GM21515 (cell line): ENCODE measurements around the gene PPP1R11.
"Not testable (repeated sequence)": the region's sequence is repeated elsewhere in the genome, so short reads cannot be mapped to it uniquely, and the experiment has no call there.

Source experiments
- ATAC-seq: cut with Tn5 transposase; IDR thresholded peaks from one replicate; pipeline ENCODE4 v1.9.1; 2021; ENCODE audit not compliant: unreplicated experiment

PPP1R11 gene, protein sequence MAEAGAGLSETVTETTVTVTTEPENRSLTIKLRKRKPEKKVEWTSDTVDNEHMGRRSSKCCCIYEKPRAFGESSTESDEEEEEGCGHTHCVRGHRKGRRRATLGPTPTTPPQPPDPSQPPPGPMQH

DNA sequence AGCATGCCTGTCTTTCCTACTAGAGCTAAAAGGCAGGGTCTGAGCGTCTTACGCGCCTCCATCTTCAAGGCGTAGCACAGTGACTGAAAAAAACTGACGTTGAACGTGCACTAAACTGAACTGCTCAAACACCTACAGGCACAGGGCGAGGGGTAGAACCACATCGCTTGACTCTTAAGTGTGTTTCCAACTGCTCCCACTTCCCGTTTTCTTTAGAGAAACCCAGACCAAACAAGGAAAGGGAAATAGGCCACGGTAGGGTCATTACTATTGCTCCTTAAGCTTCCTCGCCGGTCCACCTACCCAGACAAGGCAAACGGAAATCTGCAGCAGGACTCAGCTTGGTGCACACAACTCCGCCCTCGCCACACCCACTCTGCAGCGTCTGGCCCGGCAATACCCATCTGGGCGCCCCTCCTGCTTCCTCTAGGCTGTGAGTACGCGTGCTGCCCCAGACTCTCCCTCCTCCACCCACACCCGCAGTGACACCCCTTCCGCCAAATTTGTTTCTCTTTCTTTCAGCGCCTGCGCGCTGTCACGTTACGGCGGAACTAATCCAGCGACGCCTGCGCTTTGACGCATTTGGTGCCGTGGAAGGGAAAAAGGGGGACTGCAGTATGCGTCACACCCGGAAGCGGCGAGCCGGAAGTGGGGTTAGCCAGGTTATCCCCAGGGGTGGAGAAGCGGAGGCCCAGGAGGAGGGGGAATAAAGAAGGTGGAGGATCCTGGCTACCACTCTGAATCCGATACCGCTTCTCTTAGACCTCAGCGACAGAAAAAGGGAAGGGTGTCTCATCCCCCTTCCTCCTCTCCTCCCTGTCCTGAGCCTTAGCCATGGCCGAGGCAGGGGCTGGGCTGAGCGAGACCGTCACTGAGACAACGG, at the start of gene PPP1R11:
PPP1R11 (plus strand) TSS at position 622 of the 883 bp plus-strand sequence; CDS start at position 835, 213 bp downstream.
- peak; percentile 93 for ATAC-seq

DNA sequence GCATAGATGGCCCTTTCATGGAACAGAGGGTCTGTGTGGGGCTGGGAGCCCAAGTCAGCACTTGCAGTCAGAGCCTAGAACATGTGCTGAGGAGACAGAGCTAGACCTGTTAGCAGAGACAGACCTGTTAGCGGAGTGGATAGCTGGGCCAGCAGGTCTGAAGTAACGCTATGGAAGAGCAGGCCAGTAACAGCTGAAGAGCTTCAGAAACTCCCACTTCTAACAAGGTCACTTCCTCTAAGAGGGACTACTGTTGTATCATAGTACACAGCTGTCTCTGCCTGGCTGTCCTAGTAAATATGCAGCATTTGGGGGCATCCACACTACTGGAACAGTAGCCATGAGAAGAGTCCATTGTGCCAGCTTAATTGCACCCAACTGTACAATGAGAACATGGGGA, 47.2 kb upstream of the PPP1R11 start:
- no peak for ATAC-seq

DNA sequence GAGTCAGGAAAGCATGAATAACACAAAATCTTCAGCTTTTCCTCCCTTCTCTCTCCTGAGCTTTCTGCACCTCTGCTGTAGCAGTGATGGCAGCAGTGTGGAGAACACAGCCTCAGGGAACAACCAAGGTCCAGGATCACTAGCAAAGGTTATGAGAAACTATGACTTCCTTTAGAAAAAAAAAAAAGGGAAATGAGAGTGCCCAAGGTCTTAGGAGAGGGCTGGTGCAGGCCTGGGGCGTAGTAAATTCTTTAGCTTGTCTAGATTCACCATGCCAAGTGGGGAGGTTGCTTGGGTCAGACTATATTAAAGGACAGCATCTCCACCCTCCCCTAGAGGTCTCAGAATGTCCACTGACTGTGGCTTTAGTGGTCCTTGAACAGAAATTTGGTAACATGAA, 46.4 kb upstream of the PPP1R11 start:
- no peak for ATAC-seq

DNA sequence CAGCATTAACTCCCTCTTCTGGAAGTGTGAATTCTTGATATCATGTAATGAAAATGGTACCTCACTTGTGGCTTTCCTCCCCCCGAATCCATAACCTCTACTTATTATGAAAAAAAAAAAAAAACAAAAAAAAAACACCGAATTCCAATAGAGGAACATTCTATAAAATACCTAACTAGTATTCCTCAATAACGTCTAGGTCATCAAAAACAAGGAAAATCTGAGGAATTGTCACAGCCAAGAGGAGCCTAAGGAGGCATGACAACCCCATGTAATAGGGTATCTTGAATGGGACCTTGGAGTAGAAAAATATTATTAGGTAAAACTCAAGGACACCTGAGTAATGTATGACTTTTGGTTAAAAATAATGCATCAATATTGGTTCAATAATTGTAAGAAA, 44.8 kb upstream of the PPP1R11 start:
- no peak for ATAC-seq

DNA sequence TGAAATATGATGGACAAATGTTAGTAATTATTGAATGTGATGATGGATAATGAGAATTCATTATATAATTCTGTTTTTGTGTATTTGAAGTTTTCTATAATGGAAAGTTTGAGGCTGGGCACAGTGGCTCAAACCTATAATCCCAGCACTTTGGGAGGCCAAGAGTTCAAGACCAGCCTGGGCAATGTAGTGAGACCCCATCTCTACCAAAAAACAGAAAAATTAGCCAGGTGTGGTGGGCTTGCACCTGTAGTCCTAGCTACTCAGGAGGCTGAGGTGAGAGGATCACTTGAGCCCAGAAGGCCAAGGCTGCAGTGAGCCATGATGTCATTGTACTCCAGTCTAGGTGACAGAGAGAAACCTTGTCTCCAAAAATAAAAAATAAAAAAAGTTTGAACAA, 44.3 kb upstream of the PPP1R11 start:
- ATAC-seq: not testable (repeated sequence)

DNA sequence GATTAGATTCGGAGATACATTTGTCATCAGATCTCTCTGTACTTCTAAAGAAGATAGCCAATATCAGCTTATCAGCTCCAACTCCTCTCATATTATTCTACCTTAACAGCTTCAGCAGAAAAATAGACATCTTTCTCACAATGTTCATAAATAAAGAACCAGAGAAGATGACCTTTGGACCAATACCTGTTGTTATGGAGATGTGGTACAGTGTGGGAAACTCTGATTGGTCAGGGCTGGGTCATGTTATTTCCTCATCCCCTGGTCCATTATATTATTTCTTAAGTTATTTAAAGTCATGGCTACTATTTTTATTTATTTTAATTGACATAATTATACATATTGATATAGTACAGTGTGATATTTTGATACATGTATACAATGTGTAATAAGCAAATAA, 41.8 kb upstream of the PPP1R11 start:
- no peak for ATAC-seq

DNA sequence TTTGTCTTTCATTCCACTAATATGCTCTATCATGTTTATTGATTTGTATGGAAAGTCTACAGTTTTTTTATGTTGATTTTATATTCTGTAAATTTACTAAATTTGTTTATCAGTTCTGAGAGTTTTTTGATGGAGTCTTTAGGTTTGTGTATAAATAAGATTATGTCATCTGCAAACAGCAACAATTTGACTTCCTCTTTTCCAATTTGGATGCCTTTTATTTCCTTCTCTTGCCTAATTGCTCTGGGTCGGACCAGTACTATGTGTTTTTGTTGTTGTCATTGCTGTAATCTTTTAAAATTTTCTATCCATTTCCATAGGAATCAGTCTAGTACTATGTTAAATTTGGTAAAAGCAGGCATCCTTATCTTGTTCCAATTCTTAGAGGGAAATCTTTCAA, 37.4 kb upstream of the PPP1R11 start:
- no peak for ATAC-seq

DNA sequence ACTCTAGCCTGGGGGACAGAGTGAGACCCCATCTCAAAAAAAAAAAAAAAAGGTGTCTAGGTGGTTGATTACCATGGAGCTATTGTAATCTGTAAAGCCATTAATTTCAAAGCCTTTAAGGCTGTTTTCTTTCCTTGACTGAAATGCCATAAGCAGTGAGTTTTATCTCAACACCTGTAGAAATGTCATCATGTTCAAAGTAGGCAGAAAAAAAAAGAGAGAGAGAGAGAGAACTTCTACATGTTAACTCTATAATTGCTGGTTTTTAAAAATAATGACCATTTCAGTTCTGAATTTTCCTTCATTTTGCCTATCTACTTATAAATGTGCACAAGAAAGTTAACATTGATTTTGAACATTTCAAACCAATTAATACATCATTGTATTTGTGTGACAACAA, 35.6 kb upstream of the PPP1R11 start:
- no peak for ATAC-seq

DNA sequence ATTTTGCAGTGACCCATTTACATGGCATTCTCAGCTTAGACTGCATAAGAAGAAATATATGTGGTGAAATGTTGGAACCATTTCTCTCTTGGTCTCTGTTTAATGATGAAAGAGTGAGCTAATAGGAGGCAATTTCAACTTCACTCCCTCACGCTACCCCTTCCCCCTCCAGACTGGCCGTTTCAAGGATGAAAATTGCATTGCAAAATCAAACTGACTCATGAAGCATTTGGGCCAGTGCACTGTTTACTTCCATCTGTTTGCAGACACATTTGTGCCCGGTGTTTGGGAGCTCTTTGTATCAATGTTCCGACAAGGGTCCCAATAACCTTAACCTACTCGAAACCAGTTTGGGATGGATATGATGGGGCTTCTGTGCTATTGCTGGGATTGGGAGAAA, 33.6 kb upstream of the PPP1R11 start:
- not testable (repeated sequence) for ATAC-seq

DNA sequence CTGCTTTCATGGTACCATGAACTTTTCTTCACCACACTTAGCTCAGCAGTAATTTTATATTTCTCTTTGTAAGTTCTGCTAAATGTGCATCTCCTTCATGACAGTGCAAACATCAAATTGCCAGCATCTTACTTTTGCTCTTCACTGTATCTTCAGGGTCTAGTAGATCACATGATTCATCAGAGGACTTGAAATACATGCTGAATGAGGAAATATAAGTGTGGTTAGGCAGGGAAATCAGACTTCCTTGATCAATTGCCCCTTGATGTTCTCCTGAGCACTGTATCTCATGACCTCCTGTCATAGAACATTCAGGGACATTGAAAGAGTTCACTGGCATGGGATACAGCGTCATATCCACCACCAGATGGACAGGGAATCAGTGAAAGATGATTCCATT, 31.2 kb upstream of the PPP1R11 start:
- ATAC-seq: no peak

DNA sequence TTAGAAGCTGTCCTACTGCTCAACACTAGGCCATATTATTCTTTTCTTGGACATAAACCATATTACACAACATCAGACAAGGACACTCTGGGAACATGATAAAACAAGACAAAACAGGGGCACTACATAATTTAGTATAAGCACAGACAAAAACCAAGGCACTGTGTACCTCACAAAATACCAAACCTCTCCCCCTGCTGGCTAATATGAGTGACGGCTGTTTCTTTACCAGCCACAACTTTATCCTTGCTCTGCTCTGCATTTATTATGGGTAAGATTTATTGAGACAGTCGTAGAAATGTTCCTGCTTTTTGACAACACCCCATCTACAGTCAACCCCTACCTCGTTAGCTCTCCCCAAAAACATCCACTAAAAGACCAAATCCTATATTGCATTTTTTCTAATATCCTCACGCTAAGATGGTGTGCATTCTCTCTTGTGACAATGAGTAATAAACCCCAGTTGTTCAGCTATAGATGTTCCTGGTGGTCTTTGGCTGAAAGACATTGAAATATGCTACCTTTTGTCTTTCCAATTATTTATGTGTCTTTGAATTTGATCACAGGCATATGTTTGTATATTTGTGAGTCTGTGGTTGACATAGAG, 29.7 kb upstream of the PPP1R11 start:
- ATAC-seq: no peak

DNA sequence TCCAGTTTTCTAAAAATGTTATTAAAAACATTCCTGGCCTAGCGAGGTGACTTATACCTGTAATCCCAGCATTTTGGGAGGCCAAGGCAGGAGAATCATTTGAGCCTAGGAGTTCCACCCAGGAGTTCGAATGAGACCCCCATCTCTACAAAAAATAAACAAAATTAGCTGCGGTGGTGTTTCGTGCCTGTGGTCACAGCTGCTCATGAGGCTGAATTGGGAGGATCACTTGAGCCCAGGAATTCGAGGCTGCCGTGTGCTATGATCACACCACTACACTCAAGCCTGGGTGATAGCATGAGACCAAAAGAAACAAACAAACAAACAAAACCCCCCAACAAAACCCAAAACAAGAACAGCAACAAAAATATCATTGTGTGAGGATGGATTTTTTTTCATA, 25.8 kb upstream of the PPP1R11 start:
- ATAC-seq: no peak

DNA sequence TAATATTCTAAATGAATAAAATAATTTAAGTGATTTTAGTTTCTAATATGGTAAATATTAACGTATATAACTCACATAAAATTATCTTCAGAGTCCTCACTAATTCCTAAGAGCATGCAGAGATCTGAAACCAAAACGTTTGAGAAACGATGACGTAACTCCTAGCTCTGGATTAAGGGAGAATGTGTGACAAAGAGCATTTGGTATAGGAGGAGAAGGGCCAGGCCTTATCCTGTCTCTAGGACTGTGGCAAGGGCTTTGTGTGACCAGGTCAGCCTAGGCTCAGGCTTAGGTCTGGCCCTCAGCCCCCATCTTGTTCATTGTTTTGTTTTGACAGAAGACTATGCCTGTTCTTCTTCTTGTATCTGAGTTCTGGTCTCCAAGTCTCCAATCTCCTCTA, 25.2 kb upstream of the PPP1R11 start:
- no peak for ATAC-seq

DNA sequence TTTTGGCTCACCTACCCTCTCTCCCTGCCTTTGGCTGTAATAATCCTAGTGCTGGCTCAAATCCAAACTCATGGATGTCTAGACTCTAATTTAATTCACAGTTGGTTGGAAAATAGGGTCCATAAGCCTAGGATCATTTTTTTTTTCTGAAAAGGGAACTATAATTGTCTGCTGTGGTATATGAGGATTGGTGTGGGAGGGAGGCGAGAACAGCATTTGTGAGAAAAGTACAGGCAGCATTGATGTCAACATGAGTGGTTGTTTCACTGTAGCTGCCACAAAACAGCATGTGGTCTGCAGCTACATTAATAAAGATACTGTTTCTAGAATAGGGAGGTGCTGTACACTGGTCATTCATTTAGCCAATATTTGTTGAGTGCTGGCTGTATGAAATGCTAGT, 24.5 kb upstream of the PPP1R11 start:
- ATAC-seq: no peak

DNA sequence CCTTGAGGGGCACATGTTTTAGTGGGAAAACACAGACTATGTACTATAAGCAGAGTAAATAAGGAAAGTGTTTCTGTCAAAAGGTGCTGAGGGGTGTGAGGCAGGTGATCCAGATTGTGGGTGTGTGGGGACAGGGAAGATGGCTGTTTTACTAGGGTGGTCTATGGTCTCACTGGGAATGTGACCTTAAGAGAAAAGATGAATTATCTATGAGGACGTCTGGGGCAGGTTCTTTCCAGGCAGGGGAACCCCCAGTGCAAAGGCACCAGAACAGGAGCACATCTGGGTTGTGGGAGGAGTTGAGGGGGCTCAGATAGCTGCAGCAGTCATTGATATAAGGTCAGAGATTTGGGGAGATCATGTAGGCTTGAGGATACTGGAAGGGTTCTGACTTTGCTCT, 24.1 kb upstream of the PPP1R11 start:
- ATAC-seq: no peak

DNA sequence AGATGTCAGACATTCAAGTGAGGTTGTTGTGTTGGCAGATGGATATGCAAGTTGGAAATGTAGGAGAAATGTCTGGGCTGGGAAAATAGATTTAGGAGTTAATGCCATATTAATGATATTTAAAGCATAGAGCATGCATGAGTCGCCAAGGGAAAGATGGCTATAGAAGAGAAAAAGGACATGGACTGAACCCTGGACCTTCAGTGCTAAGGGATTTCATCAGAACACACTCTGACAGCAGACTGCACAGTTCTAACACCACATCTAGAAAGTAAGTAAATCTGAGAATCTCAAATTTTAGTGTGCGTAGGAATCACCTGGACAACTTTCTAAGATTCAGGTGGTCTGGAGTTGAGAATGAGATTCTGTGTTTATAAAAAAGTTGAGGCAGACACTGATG, 23.3 kb upstream of the PPP1R11 start:
- no peak for ATAC-seq

DNA sequence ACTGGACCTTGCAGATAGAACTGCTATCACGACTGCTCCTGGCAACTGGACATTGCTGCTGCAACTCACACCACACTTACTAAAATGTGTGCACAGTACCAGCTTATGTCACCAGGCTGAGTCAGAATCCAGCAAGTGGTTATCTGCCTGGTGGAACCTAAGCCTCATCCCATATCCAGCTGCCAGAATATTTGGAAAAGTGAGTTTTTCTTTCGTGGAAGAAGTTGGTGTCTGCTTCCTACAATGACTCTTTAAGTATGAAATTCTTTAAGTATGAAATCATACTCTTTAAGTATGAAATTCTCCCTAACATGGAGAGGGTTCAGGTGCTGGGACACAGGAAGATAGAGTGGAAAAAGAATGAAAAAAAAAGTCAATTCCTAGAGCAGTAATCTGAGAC, 22.4 kb upstream of the PPP1R11 start:
- ATAC-seq: no peak

DNA sequence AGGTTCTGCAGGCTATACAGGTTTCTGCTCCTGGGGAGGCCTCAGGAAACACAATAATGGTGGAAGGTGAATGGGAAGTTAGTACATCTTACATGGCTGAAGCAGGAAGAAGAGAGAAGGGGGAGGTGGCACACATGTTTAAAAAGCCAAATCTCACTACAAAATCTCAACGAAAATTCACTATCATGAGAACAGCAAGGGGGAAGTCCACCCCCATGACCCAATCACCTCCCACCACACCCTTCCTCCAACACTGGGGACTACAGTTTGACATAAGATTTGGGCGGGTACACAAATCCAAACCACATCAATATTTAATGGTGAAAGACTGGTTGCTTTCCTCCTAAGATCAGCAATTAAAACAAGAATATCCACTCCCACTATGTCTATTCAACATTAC, 19.8 kb upstream of the PPP1R11 start:
- ATAC-seq: no peak

DNA sequence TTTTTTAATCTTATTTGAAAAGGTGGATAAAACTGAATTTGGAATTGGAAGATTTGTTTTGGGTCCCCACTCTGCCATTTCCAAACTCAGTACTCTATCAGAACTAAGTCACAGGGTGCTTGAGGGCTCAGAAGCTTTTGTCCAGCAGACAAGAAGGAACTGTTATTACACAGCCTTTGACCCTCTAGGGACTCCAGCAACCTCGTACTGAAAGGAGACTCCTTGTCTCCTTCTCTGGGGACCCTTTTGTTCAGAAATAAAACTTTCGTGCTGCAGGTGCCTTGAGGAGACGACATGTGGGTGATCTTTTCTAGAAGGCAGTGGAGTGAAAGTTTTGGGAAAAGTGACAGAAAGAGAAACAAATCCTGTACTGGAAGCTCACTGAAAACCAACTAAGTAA, 13.3 kb upstream of the PPP1R11 start:
- ATAC-seq: no peak

DNA sequence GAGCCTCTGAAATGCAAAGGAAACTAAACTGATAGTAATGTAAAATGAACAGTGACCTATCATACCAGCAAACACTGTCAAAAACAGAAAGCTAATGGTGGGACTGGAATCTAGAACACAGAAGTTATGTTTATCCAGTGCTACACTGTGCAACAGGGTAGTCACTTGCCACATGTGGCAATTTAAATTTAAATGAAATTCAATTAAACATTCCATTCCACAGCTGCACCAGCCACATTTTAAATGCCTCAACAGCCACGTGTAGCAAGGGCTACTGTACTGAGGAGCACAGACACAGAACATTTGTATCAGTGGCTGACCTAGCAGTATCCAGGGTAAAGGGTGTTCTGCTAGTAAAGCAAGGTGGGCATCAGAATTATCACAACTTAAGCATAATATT, 11.5 kb upstream of the PPP1R11 start:
- no peak for ATAC-seq

DNA sequence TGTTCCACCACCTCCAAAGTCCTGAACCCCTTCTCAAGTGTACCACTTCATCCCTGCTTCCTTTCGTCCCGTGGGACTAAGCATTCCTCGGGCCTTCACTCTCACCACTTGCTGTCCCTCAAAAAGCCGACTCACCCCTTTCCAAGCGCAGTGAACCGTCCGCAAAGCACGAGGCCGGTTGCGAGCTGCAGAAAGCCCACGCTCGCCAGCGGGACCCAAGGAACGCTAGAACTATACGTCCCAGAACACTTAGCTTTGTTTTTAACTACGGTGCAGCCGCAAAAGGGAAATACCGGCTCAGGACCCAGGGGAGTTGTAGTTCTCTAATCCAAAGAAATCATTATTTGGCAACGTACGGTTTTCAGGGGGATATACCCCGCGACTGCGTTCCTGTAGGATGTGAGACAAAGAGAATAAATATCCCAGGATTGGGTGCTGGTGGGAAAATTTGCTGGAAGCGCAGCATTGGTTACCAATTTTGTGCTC, 6.3 kb upstream of the PPP1R11 start:
- ATAC-seq: peak; percentile 17
